GM12874 (cell line): ENCODE data around the gene SPTBN1.

ENCODE experiments used
- CTCF ChIP-seq: IDR thresholded peaks from 2 replicates; pipeline ENCODE4 v1.5.1; 2011; ENCODE audit warnings: low read depth, mild to moderate bottlenecking, control low read depth, low read length, moderate library complexity; ENCODE audit not compliant: insufficient read depth

The SPTBN1 gene

GRCh38 chr2:54599326-54599710 lies 143.2 kb downstream of the SPTBN1 start:
- no peak for TF ChIP-seq CTCF

- no peak for TF ChIP-seq CTCF
Measured at GRCh38 chr2:54599914-54600313, 143.8 kb downstream of the SPTBN1 start.

- TF ChIP-seq CTCF: no peak
Measured at GRCh38 chr2:54601339-54601738, 145.2 kb downstream of the SPTBN1 start.

GRCh38 chr2:54602736-54603322 lies 146.7 kb downstream of the SPTBN1 start:
- no peak for TF ChIP-seq CTCF

GRCh38 chr2:54603357-54603756 lies 147.2 kb downstream of the SPTBN1 start:
- no peak for TF ChIP-seq CTCF

- TF ChIP-seq CTCF: no peak
Measured at GRCh38 chr2:54603796-54604195, 147.7 kb downstream of the SPTBN1 start.

- no peak for TF ChIP-seq CTCF
Measured at GRCh38 chr2:54604871-54605270, 148.7 kb downstream of the SPTBN1 start.
